ENCODE results near the gene FCER2.
"Not testable (repeated sequence)": the region's sequence is repeated elsewhere in the genome, so short reads cannot be mapped to it uniquely, and the experiment has no call there.

FCER2 gene

GRCh38 chr19:7645163-7645562 lies 56.8 kb downstream of the FCER2 start:
- no peak for DNase-seq

- no peak for DNase-seq
These were observed 57.4 kb downstream of the FCER2 start for GRCh38 chr19:7644550-7644877.

GRCh38 chr19:7643629-7644549 lies 58.0 kb downstream of the FCER2 start:
- DNase-seq = not testable (repeated sequence)

GRCh38 chr19:7643031-7643415 lies 58.9 kb downstream of the FCER2 start:
- DNase-seq = no peak

- DNase-seq = no peak
These were observed 59.5 kb downstream of the FCER2 start for GRCh38 chr19:7642295-7643030.

GRCh38 chr19:7641290-7642276 lies 60.3 kb downstream of the FCER2 start:
- DNase-seq = no peak

- no peak for DNase-seq
These were observed 61.1 kb downstream of the FCER2 start for GRCh38 chr19:7640803-7641202.

- no peak for DNase-seq
These were observed 62.0 kb downstream of the FCER2 start for GRCh38 chr19:7639863-7640348.

- DNase-seq = no peak
These were observed 63.0 kb downstream of the FCER2 start for GRCh38 chr19:7638802-7639465.

Measured in NCI-H2227 treated with DMSO at 0.1 percent for 48 hours (cell line).